HG03159 (cell line): ENCODE results near the gene GCNA.
"Not testable (repeated sequence)": the region's sequence is repeated elsewhere in the genome, so short reads cannot be mapped to it uniquely, and the experiment has no call there.

Source experiments
- ATAC-seq: cut with Tn5 transposase; IDR thresholded peaks from one replicate; pipeline ENCODE4 v1.9.1; 2021; ENCODE audit warnings: mild to moderate bottlenecking, moderate library complexity; ENCODE audit not compliant: unreplicated experiment

GCNA gene

DNA sequence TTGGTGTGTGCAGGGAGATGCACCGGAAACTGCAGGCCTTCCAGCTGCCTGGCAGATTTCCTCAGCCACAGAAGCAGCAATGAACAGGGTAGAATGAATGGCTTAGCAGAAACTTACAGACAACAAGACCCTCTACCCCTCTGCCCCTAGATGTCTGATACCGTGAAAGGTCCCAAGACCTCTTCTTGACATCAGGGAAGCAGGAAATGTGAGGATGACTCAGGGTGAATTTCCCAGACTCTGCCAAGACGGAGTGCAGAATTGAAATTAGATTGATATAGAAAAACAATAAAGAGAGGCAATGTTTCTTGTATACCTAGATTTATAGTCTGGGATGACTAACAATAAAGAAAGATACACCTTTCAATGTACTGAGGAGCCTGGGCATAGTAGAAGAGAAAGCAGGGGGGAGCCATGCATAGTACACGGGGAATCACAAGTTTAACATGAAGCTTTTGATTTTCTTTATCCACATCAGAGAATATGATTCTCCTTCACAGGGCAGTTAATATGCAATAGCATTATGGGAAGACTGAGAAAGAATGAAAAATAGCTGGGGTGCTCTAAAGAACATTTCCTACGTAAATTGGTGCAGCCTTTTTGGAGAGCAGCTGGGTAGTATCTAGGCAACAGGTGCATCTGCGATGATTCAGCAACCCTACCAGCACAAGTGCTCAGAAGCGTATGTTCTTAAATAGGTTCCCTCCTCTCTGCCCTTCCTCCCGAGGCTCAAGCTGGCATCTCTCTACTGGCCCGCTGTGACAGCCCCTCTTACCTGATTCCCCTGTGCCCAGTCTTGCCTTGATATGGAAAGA is 58.4 kb downstream of the GCNA start:
- ATAC-seq = no peak

DNA sequence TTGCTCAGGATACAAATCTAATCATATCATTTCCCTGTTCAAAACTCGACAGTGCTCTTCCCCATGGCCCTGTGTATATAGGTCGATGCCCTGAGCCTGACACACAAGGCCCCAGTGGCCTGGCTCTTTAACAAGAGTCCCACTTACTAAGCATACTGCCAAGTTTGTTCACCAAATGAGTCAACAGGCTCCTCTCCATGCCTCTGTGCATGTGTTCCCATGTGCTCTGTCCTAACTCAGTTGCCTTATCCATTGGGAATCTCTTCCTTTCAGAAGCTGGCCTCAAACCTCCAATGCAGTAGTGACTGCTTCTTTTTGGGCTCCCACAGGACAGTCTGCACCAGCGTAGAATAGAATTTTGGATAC is 59.0 kb downstream of the GCNA start:
- no peak for ATAC-seq

DNA sequence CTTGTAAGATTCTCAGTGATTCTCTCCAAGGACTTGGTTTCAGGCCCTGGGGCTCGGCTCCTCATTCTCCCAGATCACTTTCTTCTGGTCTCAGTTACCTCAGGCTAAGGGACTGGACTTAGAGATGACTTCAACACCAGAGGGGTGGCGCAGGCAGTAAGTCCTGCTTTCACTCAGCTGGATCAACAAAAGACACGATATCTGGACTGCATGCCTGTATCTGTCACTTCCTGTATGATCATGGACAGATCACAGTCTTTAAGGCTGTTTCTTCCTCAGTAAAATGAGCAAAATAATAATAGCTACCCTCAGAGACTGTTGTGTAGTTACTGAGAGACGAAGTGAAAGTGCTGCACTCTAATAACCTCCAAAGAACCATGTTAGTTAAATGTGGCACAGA is 59.6 kb downstream of the GCNA start:
- ATAC-seq = peak; percentile 40

DNA sequence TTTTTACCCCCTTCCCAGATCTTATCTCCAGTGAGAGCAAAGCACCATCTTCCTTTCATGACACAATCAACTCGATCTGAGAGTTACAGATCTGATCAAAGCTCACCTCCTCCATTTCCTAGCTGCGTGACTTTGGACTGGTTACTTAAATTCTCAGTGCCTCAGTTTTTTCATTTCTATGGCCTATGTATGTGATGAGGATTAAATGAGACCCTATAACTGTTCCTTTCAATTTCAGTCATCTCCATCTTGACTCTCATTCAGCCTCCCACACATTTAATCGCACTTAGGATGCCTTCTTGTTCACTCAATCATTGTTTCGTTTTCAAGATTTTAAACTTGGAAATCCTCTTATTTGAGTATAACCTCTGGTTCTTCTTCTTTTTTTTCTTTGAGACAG is 60.2 kb downstream of the GCNA start:
- no peak for ATAC-seq

DNA sequence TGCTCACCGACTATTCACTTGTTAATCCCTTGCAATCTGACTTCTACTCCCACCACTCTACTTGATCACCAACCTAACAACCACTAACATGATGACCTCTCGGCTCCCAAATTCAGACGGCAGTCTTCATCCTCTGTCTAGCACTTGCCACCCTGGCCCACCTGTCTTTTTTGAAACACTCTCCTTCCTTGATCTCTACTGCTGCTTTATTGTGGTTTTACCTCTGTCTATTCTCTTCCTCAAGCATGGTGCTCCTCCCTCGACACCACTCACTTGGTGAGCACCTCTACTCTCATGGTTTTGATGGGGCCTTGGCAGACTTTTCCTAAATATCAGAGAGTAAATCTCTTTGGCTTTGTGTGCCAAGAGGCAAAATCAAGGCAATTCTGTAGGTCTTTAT is 61.8 kb downstream of the GCNA start:
- no peak for ATAC-seq

DNA sequence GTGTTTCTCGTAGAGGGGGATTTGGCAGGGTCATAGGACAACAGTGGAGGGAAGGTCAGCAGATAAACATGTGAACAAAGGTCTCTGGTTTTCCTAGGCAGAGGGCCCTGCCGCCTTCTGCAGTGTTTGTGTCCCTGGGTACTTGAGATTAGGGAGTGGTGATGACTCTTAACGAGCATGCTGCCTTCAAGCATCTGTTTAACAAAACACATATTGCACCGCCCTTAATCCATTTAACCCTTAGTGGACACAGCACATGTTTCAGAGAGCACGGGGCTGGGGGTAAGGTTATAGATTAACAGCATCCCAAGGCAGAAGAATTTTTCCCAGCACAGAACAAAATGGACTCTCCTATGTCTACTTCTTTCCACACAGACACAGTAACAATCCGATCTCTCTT is 66.2 kb downstream of the GCNA start:
- ATAC-seq = not testable (repeated sequence)

DNA sequence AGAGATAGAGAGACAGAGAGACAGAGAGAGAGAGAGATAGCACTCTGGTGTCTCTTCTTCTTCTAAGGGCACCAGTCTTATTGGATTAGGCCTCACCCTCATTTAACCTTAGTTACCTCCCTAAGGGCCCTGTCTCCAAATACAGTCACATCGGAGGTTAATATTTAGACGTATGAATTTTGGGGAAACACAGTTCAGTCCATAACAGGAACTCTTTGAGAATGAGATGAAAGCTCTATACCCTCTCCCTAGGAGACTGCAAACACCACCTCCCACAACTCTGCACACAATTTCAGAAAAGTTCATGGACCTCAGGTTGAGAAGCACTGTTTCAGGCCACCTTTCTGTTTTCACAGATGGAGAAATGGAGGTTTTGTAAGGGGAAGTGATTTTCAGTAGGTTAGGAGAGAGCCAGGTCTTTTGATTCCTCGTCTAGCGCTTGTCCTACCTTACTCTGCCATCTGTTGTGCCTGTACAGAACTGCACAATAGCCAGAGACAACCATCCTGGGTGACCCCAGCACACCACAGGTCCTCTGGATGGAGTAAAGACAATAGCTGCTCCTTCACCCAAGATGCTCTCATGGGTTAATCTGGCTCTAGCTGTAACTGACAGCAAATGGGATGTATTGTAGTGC is 72.2 kb downstream of the GCNA start:
- ATAC-seq = no peak

DNA sequence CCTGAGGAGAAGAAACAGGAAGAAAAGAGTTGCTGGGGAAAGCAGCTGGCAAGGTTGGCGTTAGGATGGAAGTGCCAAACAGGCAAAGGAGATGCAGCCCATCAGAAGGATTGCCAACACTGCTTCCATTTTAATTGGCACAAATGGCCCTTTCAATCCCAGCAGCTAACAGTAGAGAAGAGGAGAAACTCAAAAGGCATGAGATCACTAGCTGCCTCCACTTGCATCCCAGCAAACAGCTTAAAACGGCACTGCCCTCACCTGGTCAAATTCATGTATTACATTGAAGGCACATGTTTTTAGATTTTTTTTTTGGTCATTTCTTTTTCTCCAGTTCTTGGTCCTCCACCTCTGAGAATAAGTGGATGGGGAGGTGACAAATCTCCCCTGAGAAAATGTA is 74.2 kb downstream of the GCNA start:
- ATAC-seq = no peak

DNA sequence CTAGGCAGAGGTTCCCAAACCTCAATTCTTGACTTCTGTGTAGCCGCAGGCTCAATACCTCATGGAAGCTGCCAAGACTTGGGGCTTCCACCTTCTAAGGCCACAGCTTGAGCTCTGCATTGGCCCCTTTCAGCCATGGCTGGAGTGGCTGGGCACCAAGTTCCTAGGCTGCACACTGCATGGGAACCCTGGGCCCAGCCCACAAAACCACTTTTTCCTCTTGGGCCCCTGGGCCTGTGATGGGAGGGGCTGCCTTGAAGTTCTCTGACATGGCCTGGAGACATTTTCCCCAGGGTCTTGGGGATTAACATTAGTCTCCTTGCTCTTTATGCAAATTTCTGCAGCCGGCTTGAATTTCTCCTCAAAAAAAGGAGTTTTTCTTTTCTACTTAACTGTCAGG is 75.1 kb downstream of the GCNA start:
- no peak for ATAC-seq

DNA sequence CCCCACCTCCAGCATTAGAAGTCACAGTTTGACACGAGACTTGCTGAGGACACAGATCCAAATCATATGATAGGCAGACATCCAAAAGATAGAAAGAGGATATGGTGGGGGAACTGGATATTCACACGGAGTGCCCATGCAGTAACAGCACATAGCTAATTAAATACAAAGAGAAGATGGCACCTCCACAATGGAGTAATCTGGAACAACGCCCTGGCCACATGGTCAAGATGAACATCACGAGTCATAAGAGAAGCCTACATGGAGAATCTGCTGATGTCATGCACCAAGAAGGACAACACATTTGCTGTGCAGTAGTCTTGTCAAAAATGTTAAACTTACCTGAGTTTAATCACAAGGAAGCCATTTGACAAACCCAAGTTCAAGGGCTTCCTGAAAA is 79.0 kb downstream of the GCNA start:
- ATAC-seq = no peak

DNA sequence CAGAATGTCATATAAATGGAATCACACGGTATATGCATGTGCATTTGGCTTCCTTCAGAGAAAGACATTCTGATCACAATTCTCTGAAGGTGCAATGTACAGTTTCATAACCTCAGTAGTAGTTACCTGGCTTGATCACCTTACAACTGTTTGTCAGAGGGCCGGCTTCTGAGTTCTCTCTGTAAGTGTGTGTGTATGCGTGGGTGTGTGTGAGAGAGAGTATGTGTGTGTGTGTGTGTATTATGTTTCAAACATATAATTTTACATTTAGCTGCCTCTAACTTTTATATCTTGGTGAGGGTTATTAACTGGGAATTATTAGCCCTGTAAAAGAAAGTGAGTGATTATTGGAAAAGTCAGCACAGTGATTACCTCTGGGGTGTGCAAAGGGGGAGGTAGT is 81.1 kb downstream of the GCNA start:
- no peak for ATAC-seq

DNA sequence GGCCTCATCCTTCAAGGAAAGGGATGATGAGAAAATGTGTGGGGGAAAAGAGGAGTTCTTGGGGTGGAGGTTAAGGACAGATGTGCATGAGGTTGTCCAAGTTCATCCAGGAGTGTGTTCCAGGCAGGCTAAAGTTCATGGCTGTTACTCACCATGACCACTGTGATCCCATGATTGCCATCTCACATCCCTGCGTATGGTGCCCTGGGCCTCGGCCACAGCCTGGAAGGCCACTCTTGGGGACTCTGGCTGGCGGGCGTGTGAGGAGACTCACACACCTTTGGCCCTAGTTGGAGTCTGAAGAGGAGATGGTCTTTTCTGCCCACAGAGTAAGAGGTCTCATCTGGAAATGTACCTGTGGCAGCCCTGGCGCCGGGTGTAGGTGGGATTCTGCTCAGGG is 81.7 kb downstream of the GCNA start:
- no peak for ATAC-seq

DNA sequence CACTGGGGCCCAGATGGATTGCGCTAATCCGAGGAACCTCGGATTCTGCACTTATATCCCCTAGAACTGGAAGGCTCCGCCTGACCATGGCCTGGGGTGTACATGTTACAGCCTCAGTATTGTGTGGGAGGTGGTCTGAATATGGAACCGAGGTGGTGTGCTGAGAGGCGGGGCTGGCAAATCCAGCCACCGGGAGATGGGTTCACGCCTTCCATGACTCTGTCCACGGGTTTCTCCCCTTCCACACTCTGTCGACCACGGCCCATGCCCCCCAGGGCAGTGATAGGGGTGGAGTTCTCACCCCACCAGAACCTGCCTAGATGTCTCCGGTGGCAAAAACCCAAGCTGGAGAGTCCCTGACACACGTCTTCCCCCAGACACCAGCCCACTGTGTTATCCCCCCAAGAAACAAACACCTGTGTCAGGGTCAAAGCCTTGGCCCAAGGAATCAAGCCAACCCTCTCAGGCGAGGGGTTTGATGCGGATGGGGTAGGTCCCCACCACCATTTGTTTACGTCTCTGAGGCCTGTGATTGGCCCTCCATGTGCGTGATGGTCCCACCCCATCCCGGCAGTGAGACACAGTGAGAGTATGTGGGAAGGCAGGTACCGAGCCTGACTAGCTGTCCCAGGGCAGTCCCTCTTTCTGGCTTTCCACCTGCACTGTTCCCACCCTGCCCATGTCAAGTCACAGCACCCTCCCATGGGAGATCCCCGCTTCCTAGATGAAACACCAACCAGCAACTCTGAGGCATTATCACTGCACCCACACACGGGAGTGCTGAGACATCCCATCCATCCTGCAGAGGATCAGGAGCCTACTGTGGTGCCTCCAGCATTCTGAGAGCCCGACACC is 82.6 kb downstream of the GCNA start:
- no peak for ATAC-seq

DNA sequence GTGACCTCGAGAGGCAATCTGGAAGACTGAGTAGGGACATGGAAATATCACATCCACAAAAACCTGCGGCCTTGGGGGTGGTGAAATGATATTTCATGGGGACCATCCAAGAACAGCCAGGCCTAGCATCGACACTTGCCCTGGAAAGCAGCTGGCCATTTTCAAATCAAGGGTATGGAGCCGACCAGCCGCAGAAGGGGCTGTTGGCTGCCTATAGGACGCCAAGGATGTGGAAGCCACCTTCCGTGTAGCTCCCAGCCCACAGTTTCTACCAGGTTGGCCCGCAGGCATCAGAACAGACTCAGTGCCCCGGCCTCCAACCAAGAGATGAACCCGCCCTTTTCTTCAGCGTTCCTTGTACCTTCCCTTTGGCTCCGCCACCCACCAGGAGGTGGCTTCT is 83.7 kb downstream of the GCNA start:
- ATAC-seq = no peak

DNA sequence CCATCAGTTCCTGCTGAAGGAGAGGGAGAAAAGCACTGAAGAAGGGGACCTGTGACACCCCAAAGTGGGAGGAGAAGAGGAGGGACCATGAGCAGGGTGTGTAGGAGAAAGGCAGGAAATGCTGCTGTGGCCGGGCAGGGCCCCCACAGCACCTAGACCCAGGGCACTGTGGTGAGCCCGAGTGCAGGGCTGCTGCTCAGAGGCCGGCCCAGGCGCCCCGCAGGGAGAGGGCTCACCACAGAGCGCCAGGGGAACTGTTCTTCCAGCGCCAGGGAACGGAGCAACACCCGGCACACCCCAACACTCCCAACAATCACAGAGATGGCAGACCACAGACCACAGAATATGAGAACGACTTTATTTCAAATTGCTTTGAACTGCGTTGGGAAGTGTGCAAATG is 84.4 kb downstream of the GCNA start:
- not testable (repeated sequence) for ATAC-seq
